GM18520 (cell line): Measurements from ENCODE around the gene FAM50B.

ENCODE experiments used
- ATAC-seq: cut with Tn5 transposase; IDR thresholded peaks from one replicate; pipeline ENCODE4 v1.9.1; 2021; ENCODE audit not compliant: unreplicated experiment

Gene FAM50B

DNA sequence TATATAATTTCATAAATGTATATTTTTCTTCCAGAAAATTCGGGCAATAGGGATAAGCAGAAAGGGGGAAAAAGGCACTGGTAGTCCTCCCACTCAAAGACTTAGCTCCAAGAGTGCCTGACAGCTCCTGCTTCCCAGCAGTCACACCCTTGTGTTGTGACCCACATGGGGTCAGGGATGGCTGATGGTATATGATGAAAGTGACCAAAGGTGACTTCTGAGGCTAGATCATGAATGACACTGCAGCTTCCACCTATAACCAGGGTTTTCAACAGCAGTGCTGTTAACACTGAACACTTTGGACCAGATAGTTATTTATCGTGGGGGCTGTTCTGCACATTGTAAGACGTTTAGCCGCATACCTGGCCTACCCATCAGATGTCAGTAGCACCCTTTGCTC is 22.3 kb downstream of the FAM50B start:
- ATAC-seq: no peak

DNA sequence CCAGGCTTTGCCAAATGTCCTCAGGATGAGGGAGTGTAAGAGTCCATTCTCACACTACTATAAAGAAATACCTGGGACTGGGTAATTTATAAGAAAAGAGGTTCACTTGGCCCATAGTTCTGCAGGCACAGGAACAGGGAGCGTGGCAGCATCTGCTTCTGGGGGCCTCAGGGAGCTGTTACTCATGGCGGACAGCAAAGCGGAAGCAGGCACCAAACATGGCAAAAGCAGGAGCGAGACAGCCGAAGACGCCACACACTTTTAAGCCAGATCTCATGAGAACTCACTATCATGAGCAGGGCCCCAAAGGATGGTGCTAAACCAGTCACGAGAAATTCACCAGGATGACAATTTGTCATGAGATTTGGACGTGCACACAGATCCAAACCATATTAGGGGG is 22.8 kb downstream of the FAM50B start:
- no peak for ATAC-seq

GRCh38 chr6:3872370-3872854 is 23.2 kb downstream of the FAM50B start:
- no peak for ATAC-seq

GRCh38 chr6:3873051-3873450 is 23.9 kb downstream of the FAM50B start:
- no peak for ATAC-seq

- no peak for ATAC-seq
Measured at GRCh38 chr6:3874069-3874468, 24.9 kb downstream of the FAM50B start.

- no peak for ATAC-seq
Measured at GRCh38 chr6:3875486-3875885, 26.3 kb downstream of the FAM50B start.

DNA sequence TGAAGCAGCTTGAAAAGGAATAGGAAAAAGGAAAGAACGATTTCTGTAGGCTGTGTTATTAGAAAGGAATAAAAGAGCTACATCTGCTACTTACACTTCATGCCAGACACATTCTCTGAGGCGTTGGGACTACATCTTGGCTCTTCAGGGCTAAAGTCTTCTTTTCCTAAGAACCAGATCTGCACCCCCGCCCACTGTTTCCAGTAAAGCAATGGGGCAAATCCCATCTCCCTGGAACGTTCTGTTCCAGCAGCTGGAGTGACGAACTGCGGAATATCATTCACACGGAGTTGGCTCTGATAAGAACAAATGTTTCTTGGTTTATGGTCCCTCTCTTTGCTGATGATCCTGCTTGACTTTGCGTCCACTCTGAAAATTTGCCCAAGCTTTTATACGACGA is 26.9 kb downstream of the FAM50B start:
- no peak for ATAC-seq

- no peak for ATAC-seq
Measured at GRCh38 chr6:3876866-3877265, 27.7 kb downstream of the FAM50B start.

DNA sequence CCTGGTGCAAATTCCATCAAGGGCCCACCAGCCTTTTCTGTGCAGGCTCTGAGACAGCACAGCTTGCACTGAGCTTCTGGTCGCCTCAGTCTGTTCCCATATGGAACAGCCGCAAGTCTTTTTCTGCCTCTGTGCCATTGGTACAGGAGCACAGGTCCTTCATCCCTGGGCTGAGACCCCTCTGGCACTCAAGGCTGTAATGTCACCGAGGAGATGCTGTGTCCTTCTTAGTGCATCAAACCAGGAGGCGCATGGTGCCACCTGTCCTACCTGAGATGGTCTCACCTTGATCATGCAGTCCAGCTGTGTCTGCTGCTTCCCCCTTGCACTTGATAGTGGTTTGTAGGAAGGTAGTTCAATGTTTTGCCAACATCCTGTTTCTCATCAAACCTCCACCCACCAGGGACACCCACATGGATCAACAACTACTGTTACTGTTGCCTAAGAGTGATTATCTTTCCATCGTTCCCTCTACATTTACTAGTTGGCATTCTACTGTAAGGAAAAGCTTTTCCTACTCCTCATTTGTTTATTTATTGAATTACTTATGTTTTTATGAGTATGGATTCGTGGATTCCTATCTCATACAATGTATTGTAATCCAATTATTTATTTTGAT is 29.0 kb downstream of the FAM50B start:
- ATAC-seq: no peak

DNA sequence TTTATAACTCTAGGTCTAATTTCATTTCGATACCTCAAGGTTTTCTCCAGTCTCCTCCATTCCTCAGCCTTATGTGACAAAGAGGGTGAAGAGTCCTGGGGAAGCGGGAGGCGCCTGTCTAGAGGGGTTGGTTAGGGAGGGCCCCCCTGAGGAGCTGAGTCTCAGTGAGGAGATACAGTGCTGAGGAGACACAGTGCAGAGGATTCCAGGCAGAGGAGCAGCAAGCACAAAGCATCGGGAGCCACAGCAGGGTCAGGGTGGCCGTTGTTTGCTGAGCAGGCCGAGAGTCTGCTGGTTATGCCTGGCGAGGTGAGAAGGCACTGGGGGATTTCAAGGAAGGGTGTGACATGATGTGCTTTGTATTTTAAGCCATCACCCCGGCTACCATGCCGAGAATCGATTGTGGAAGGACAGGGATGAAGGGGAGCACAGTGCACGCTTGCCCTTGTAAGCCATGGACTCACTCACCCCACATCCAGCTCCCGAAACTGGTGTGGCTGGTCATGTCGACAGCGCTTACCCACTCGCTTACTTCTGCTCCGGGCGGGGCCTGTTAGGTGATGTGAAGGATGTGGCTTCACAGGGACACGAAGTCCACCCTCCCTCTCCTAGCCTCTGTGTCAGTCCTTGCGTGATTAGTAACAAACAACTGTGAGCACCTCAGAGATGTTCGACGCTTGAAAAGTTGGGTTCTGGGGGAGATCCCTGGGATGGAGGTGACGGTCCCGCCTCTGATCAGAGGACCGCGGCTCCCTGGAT is 30.2 kb downstream of the FAM50B start:
- ATAC-seq: no peak

DNA sequence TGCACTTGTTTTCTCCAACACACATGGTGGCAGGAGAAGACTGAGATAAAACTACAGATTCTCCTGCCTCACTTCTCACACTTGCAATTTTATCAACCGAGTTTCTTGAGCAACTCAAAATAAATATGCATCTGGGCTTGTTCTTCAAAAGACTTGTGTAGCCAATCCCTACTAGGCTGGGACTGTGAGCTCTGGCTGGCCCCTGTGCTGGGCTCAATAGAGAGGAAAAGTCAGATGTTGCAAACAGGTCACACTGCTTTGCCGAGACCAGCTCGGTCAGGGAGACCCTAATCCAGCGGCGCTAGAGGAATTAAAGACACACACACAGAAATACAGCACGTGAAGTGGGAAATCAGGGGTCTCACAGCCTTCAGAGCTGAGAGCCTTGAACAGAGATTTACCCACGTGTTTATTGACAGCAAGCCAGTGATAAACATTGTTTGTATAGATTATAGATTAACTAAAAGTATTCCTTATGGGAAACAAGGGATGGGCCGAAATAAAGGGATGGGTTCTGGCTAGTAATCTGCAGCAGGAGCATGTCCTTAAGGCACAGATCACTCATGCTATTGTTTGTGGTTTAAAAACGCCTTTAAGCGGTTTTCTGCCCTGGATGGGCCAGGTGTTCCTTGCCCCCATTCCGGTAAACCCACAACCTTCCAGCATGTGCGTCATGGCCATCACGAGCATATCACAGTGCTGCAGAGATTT is 32.7 kb downstream of the FAM50B start:
- ATAC-seq: no peak

- no peak for ATAC-seq
Measured at GRCh38 chr6:3882431-3882830, 33.3 kb downstream of the FAM50B start.

- no peak for ATAC-seq
Measured at GRCh38 chr6:3882866-3883265, 33.7 kb downstream of the FAM50B start.

- ATAC-seq: no peak
Measured at GRCh38 chr6:3884007-3884745, 35.0 kb downstream of the FAM50B start.

- no peak for ATAC-seq
Measured at GRCh38 chr6:3885262-3886036, 36.3 kb downstream of the FAM50B start.

DNA sequence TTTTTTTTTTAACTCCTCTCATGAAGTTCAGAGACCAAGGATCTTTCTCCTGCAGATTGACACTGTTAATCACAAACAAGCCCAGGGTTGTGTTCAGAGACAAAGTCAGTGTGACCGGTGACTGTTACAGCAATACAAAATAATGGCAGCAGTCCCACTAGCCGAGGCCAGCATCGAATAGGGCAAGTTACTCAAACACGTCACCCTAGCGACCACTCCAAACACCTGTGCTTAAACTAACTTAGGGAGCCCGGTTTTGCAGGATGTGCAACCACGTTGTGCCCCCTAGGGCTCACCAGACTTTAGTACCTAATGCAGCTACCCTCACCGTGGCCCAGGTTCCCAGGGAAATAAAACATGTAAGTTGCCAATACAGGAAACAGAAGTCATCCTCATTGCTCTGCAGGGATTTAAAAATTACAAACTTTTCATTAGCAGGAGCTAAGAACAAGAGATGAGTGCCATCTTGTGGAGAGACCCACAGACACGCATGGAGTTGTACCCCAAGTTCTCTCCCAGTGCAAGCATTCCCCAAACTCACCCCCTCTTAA is 38.1 kb downstream of the FAM50B start:
- ATAC-seq: no peak

DNA sequence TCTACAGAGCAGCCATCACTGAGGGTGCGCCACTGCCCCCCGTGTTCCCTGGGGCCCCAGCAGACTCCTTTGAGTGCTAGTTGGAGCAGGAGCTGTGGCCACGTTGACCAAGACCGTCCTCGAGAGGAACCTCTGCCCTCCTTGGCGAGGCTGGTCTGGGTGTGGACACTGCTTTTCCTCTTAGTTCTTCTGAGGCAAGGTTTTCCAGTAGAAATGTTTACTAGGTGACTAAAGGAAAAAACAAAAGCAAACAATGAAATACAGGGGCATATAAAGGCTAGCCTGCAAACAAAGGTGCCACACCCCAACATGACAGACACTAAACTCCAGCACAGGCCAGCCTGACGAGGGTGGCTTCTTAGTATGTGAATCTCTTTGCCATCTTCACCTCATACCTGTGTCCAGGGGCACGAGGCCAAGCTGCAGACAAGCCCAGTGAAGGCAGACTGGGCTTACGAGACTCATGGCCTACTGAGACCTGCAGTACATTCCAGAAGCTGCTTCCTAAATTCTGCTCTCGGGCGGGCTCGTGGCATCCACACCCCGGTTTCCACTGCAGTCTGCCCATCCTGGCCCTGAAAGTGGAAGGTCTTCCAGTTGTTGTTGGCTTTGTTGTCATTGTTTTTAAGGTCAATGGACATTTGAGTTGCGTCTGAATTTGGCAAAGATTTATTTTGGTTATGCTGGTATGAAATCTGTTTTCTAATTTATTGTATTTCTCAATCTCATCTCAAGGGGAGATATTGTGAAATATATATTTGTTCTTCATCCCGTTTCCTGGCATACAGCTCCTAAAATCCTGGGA is 39.2 kb downstream of the FAM50B start:
- ATAC-seq: no peak

GRCh38 chr6:3890047-3890446 is 40.9 kb downstream of the FAM50B start:
- ATAC-seq: no peak

DNA sequence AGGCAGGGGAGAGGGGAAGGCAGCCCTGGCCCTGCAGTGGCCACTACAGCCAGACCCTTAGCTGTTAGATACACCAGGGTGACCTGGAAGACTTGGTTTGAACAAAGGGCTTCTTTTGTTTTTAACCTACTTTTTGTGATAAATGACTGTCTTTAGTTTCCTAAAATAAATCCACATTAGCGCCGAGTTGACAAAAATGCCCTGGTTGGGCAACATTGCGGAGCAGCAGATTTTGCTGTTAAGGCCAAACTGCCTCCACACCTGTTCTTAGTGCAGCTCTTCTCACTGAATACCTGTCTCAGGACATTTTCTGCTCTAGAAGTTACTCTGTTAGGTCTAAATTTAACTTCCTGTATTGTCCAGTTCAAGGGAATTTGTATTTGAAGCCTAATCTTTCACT is 42.7 kb downstream of the FAM50B start:
- no peak for ATAC-seq
